Amniotic epithelial cell (primary cell): ENCODE data around the gene A3GALT2.
"Not testable (repeated sequence)": the region's sequence is repeated elsewhere in the genome, so short reads cannot be mapped to it uniquely, and the experiment has no call there.

Experiments used
- DNase-seq: peaks from one replicate; pipeline ENCODE4 v3.0.0-alpha.2; 2010; ENCODE audit warnings: low read depth

A3GALT2 gene

GRCh38 chr1:33294071-33295010 is 26.6 kb downstream of the A3GALT2 start:
- no peak for DNase-seq

GRCh38 chr1:33292726-33293340 is 28.1 kb downstream of the A3GALT2 start:
- peak; percentile 81 for DNase-seq

GRCh38 chr1:33290615-33291014 is 30.3 kb downstream of the A3GALT2 start:
- DNase-seq, result not testable (repeated sequence)

DNA sequence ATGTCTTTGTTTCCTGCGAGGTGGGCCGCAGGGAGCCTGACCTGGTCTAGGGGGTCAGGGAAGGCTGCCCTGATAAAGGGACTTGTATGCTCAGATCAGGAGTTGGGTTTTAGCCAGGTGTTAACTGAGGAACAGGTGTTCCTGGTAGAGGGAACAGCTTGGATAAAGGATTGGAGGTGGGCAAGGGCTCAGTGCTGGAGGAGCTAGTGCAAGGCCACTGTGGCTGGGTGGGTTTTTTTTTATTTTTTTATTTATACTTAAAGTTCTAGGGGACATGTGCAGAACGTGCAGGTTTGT is 31.1 kb downstream of the A3GALT2 start:
- no peak for DNase-seq

- DNase-seq, result no peak
These were observed 31.7 kb downstream of the A3GALT2 start for GRCh38 chr1:33288976-33289857.

DNA sequence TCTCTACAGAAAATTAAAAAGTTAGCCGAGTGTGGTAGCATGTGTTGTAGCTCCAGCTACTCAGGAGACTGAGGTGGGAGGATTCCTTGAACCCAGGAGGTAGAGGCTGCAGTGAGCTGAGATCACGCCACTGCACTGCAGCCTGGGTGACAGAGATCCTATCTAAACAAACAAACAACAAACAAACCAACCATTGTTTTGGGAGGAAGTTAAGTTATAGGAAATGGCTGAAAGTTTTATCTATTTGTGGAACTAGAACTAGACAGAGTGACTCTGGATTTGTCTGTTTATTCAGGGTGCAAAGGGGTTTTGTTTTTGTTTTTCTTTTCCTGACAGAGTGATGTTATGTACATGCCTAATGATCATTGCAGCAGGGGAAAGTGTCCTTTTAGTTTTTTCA is 33.6 kb downstream of the A3GALT2 start:
- DNase-seq, result no peak

- no peak for DNase-seq
These were observed 34.3 kb downstream of the A3GALT2 start for GRCh38 chr1:33286451-33287185.

DNA sequence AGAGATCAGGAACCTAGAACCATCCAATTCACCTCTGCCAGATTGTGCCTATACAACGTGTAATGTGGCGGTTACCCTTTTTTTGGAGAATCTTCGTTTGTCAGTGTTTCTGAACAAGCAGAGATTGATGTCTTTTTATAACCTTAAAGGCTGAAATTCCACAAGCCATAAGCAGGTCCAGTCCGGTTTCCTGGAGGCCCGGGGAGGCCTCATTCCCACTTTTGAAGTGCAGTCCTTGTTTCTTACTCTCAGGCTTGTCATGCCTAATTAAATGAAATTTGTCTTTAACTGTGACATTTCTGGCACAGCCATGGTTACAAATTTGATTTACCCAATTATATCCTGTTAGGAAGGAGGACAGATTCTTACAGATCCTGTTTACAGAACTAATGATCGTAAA is 36.8 kb downstream of the A3GALT2 start:
- no peak for DNase-seq

- DNase-seq, result no peak
These were observed 38.1 kb downstream of the A3GALT2 start for GRCh38 chr1:33282791-33283190.

DNA sequence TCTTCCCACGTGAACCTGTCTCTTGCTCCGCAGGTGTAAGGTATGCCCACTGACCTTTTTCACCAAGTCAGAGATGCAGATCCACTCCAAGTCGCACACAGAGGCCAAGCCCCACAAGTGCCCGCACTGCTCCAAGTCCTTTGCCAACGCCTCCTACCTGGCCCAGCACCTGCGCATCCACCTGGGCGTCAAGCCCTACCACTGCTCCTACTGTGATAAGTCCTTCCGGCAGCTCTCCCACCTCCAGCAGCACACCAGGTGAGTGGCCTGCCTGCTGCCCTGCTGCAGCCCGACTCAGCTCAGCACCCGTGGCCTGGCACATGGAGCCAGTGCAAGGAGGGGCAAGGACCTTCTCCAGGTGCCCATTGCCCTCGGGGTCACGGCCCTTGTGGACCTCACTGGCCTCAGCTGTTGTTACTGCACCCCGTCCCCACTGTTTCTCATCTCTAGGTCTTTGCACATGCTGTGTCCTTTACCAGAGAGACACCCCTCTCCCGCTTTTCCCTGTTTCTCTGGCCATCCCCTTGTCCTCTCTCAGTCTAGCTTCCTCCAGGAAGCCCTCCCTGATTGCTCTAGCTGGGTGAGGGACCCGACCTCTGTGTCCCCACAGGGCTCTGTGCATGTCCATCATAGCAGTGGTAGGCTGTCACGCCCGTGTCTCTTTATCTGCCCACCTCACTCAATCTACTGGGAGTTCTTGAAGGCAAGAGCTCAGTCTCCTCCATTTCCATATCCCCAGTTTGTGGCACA is 39.2 kb downstream of the A3GALT2 start:
- DNase-seq, result no peak

DNA sequence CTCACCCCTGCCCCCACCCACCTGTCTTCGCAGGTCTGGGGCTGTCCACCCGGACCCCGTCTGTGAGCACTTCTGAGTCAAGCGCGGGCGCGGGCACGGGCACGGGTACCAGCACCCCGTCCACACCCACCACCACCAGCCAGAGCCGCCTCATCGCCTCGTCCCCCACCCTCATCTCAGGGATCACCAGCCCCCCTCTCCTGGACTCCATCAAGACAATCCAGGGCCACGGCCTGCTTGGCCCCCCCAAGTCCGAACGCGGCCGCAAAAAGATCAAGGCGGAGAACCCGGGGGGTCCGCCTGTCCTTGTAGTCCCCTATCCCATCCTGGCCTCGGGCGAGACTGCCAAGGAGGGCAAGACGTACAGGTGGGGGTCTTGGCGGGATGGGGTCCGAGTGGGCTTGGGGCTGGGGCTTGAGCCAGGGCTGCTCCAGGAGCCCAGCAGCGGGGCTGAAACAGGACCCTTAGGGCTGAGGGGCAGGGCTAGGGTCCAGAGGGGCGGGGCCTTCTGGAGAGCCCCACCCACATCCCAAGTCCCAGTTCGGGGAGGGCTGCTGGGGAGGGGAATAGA is 40.7 kb downstream of the A3GALT2 start:
- no peak for DNase-seq

DNA sequence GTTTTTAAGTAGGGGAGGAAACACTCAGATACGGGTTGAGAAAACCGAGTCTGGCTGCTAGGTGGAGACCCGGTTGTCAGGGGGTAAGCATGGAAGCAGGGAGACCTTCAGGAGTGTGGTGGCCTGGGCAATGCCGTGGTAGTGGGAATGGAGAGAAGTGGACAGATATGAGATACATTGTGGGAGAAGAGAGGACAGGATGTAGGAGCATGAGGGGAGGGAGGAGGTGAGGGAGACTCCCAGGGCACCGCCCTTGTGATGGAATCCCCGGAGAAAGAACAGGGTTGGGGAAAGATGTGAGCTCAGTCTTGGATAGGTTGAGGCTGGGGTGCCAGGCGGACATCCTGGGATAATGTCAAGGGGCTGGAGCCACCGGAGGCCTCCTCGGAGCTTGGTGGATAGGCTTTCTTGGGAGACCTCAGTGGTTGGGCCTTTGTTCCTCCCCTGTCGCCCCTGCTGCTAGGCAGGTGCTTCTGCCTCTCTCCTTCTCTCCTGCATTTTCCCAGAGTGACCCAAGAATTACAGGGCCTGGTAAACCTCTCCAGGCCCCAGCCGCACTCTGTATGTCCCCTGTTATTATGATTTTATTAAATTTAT is 43.3 kb downstream of the A3GALT2 start:
- no peak for DNase-seq

GRCh38 chr1:33276573-33277298 is 44.2 kb downstream of the A3GALT2 start:
- no peak for DNase-seq

DNA sequence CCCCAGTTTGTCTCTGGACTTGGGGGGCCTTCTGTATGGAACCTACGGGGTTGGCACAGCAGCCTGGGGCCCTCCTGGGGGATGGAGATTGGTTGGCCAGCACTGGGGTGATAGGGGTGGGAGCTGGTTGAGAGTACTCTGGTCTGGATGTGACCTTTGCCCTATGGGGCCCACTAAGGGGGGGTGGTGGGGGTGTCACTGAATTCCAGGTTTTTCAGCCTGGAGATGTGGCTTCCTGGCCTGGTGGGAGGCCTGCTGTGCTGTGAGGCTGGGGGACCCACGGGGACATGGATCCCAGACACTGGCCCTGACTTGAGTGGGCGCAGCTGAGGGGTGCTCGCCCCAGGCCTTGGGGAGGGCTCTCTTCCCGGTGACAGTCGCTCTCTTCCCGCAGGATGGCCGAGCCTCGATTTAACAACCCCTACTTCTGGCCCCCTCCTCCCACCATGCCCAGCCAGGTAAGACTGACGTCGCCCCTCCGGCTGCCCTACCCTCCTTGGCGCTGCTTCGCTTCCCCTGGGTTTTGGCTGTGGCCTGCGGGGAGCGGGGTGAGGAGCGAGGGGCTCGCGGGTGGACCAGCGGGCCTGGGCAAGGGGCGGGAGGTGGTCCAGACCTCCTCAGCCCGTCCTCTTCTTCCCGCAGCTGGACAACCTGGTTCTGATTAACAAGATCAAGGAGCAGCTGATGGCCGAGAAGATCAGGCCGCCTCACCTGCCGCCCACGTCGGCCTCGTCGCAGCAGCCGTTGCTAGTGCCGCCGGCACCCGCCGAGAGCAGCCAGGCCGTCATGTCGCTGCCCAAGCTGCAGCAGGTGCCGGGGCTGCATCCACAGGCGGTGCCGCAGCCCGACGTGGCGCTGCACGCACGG is 45.0 kb downstream of the A3GALT2 start:
- no peak for DNase-seq

DNA sequence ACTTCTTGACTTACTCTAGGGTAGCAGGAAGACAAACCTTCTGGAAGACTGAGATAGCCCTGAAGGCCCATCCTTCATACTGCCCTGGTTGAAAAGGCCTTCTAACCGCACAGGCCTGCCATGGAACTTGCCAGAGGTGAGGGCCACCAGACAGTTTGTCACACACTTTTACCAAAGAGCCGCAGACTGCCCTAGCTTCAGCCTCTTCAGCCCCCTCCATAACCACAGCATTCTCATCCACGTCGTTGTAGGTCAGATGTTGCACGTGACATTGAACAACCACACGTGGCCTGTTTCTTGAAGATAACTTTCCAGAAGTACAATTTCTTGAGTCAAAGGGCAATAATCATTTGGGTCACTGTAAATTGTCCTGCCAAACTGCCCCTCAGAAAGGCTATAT is 45.7 kb downstream of the A3GALT2 start:
- no peak for DNase-seq

DNA sequence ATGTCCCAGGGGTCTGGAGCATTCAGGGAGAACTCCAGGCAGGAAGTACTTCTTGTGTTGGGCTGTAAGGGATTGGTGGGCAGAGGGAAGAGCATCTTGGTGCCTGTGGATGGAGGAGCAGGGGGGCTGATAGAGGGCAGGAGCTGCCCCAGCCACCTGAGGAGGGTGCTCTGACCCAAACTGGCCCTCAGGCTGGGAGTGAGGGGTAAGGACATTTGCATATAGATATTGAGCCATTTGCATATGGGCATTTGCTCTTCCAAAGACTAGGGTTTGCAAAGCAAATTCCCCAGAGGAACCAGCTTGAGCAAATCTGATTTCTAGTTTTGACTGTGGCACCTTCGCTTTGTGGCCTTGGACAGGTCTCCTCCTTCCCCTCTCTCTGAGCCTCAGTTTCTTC is 46.5 kb downstream of the A3GALT2 start:
- no peak for DNase-seq

DNA sequence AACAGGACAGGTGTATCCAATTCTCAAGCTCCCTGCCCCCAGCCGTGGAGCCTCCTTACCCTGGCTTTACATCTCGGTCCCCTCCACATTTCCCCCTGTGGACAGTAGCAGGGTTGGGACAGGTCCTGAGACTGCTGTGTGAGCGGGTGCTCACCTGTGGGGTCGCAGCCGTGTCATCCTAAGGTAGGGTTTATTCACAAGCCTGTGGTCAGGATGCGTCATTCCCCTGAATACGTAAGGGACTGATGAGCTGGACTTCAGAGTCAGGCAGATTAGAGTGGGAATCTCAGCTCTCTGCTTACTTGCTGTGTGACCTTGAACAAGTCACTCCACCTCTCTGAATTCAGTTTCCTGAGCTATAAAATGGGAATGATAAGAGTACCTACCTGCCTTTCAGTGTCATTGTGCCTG is 46.9 kb downstream of the A3GALT2 start:
- DNase-seq, result peak; percentile 14

DNA sequence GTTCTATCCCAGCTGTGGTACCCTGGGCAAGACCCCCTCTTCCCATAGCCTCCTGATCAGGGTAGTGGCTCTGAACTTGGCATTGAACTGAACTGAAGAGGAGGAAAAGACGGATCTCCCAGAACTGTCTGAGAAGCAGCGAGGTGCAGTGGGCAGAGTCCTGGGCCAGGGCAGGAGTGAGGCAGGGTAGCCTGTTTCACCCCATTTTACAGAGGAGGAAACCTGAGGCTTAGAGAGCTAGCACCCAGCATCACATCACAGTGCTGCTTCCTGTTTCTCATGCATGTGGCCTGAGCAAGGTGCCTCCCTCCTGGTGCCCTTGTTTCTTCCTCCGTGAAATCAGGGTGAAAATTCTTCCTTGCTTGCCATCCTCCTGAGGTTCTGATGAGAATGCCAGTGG is 47.5 kb downstream of the A3GALT2 start:
- DNase-seq, result no peak

DNA sequence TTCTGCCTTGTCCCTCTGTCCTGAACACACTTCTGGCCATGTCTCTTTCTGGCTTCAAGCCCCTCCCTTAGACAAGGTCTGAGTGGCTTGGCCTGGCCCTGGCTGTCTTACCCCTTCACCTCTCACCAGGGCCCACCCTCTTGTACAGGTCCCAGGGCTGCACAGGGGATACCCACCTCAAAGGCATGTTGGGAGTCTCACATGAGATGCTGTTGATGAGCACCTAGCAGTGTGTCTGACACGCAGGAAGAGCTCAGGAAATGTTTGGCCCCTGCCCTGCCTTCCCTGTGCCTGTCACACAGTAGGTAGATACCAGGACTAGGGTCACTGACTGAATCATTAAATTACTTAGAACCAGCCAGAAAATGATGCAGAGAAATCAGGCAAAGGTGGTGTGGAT is 48.0 kb downstream of the A3GALT2 start:
- no peak for DNase-seq
